ENCODE results near the gene HOXC6.

Gene HOXC6

DNA sequence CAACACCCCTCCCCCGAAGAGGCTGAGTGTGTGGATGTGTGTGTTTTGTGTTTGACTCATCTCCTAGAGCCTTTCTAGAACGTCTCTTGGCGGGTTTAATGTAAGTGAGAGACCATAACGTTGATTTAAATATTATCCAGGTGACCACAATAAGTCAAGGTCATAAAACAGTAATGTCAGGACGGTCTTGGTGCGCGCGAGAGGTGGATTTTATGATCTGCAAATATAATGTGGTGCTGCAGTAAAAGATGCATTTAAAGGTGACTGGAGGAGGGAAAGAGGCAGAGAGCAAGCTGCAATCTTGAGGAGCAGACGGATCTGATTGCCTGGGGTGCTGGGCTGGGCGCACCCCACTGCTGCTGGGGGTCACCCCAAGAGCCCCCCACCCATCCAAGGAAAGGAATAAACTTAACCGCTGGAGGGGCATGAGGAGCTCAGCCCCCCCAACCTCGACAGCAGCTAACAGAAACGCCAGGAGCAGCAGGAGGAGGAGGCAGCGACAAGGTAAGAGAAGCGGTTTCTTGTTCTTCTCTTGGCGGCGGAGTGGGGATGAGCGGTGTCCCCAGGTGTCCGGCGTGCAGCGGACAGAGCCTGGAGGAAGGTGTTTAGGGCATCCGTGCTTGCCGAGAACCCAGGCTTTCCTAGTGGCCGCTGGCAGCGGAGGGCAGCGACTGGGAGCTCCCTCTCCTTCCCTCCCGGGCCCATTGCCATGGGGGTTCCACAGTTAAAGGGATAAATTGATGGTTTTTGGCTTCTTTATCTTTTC lies 37.7 kb upstream of the HOXC6 start:
- no peak for DNase-seq (ENCODE audit: low read depth in 2 of 2)

DNA sequence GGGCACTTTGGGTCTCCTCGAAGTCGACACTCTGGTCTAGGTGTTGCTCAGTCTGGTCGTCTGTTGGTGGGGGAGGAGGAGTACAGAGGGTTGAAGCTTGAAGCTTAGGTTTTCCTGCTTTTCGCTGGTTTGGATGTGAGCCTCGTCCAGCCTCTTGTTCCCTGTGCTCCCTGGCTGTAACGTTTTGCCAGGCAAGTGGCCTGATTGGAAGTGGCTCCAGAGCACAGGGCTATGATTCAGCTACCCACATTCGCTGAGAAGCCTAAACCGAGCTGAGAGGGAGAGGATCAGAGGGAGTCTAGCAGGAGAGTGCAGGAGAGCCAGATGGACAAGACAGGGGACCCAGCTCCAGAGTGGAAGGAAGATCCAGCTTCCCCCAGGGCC lies 37.2 kb upstream of the HOXC6 start:
- DNase-seq (ENCODE audit: low read depth in 2 of 2): no peak

DNA sequence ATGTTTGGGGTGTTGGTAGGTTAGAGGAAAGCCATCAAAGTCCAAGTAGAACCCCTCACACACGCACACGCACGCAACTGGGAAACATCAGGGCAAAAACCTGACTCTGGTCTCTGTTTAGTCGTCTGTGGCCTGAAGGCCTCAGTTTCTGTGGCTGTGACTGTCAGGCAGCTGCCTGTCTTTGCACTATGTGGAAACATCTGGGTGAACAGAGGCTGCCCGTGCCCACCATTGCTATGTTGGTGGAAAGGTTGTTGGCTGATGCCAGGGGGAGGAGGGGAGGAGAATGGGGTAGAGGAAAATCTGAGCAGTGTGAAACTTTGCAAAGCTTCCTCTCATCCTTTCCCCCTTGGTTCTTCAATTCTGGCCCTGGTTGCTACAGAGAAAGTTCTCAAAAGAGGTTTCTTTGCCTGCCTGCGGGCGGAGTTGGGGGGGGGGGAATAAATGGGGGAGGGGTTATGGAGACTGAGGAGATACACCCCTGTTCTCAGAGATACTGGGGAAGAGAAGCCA lies 35.8 kb upstream of the HOXC6 start:
- DNase-seq (ENCODE audit: low read depth in 2 of 2): no peak

DNA sequence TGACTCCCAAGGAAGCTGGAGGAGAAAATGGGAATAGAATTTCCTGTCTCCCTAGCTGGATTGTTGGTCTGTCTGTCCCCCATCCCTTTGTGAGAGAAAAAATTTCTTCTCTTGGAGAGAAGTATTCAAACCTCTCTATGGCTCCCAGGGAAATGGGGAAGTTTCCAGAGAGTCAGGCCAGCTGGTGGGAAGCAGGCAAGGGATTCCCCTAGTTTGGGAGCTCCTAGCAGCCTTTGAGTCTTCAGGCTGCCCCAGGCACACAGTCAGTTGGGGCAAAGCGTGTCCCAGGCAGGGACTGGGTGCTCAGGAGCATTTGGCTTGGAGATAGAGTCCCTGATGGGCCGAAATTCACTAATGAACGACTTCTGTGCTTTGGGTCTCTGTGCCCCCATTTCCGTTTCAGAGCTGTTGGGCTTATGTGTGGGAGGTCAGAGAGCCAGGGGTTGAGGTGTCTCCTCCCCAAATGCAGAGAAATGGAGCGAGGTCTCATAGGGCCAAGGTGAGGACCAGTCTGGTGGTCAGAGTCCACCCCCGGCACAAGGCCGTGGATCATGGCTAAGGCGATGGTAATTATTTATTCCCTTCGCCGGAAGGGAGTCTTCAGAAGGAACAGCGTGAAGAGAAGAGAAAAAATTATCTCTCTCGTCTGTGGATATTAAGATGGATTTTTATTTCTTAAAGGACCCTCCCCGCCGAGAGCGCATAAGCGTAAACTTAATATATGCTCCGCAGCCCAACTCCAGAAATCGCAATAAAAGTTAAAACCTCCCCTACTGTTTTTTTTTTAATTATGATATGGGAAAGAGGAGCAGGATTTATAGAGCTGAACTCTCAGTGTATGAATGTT lies 34.9 kb upstream of the HOXC6 start:
- no peak for DNase-seq (ENCODE audit: low read depth in 2 of 2)

DNA sequence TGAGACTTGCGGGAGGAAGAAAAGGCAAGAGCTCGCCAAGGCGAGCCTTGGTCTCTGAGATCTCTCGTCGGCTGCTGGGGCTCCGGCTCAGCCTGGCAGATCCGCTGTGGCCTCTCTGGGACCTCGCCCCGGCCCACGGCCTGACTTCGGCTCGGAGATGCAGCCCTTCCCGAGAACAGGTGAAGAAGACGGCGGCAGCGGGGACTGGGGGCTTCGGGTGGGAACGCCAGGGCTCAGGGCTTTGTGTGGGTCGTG lies 34.3 kb upstream of the HOXC6 start:
- no peak for DNase-seq (ENCODE audit: low read depth in 2 of 2)

DNA sequence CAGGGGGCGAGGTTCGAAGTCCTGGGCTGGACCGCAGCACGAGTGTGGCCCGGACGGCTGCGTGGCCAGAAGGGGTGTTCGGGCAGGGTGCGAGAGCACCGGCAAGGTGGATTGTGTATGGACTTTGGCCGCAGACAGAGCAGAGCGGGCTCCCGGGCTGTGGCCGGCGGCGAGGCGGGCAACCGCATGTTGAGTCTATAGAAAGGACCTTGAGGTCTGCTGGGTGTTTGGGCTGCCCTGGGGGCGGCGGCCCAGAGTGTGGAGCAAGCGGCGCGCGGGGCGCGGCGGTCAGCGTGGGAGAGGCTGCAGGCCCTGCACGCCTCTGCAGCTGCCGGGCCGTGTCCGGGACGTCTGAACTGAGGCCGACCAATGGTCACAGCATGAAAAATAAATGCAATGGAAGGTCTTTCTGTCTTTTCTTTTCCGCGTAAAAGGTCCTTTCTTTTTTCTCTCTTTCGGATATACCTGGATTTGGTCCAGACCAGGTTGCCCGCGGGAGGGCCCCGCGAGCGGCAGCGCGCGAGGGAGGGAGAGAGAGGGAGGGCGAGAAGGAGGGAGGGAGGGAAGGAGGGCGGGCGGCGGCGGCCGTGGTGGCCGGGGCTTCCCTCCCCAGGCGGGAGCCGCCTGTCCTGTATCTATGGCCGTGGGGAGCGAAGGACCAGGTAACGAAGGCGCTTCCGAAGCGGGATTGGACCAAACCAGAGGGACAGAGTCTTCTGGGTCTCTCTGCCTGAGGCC lies 33.8 kb upstream of the HOXC6 start:
- DNase-seq (ENCODE audit: low read depth in 2 of 2): no peak

DNA sequence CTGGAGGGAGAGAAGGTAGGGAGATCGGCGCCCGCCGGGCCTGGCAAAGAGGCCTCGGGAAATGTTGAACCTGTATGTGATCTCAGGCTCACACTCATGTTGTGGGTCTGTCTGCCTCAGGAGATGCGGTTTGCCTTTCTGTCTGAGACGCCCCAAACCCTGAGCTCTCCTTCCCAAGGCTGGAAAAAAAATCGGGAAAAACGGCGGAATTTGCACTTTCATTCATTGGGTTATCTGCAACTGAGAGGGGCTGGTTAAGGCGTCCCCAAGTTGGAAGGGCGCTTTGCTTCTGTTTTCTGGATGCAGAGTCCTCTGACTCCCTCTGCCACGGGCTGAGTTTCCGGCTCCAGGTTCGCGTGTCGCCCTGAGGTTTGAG lies 33.2 kb upstream of the HOXC6 start:
- DNase-seq (ENCODE audit: low read depth in 2 of 2): no peak

DNA sequence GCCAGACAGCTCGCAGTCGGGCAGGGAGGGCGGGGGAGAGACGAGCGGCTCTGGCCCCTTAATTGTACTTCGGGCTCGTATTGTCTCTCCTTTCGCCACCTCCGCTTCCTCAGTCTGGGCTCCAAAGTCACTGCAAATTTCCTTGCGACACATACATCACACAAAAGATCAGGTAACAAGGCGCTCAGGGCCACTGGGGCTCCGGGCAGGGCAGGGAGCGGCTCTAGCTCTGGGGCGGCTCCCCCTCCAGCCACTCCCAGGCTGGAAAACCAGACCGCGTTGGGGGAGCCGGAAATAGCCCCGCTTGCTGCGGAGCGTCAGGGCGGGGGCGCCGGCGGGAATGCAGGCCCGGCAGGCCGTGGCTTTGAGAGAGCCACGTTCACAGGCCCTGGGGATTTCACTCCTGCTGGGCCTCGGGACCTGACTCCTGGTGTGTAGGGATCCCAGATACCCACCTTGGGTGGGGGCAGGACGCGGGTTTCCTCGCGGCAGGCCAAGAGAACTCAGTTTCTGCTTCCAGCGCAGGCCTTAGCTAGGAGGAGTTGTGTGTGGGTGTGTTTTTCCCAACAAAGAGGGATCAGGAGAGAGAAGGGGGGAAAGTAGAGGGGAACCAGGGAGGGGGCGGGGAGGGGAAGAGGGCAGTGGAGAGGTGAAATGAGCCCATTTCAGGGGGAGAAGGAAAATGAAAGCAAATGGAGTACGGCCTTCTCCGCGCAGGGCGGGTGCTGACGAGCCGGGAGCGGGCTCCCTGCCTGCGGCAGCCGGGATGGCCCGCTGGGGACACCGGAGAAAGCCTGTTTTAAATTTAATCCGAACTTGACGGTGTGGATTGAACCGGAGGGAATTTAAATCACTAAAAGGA lies 32.6 kb upstream of the HOXC6 start:
- no peak for DNase-seq (ENCODE audit: low read depth in 2 of 2)

DNA sequence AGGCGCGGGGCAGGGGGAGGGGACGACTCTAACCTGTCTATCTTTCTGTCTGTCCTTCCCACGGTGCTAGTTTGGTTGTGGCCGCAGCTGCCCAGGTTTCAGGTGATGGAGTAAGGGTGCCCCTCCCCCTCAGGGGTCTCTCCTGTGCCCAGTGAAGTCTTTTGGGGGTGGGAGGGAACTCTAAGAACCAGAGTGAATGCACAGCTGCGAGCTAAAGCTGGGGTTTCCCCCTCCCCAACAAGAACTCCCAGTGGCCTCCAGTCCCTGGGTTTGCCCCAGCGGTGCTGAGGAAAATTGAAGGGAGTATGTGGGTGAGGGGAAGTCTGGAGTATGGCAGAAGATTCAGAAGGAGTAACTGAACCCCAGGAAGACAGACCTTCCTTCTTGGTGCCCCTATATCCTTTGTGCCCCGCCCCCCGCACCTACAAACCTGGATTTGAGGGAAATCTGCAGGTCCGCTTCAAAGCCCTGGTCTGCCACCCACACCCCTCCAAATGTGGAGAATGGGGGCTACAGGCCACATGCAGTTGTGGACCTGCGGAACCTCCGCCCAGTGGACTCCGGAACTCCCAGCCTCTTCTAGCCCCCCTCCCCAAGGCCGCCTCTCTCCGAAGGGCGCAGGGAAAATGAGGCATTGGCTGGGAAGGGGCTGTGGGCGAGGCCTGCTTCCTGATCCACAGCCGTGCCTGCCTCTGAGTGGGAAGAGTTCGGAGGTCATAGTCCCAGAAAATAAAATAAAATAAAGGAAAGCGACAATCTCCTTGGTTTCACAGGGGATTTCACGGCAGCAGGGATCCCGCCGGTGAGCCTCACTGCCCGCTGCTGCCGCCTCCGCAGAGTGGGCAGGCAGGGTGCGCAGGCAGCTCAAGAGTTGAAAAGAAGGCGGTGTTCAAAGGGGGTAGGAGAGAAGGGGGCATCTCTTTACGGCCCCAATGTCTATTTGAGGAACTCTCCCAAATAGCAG lies 31.7 kb upstream of the HOXC6 start:
- no peak for DNase-seq (ENCODE audit: low read depth in 2 of 2)

DNA sequence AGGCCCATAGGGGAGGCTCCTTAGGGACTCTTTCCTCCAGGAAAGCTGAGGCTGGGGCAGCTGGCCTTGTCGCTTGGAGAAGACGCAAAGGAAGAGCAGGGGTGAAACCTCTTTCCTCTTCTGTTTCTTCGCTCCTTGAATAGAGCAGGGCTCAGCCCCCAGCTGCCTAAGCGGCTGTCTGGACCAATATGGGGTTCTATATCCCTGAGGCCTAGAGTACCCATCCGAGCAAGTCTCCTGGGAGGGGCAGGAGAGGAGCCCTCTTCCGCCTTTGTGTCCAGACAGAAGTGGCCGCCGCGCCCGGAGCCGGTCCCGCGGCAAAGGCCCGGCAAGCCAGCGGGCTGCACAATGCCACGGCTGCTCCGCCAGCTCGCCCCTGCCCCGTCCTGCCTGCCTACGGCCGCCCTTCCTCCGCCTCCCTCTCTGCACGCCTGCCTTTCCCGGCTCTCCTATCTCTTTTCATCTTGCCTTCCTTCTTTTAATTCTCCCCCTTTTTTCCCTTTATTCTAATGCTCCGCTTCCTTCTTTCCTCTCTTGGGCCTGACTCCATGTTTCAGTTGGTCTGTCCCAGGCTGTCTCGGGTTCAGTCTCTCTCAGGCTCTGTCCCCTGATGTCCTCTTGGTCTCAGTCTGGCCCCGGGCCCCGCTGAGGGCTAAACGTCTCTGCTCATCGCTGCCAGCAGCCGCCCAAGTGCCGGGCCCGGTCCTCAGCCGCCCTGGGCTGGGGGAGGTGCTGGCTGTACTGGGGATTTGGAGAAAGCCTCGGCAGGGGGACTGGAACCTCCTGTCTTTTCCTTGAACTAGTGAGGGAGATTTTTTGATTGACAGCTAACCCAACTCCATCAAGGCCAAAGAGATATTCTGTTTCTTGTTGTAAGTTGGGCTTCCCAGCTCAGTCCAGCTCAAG lies 30.8 kb upstream of the HOXC6 start:
- DNase-seq (ENCODE audit: low read depth in 2 of 2): no peak

DNA sequence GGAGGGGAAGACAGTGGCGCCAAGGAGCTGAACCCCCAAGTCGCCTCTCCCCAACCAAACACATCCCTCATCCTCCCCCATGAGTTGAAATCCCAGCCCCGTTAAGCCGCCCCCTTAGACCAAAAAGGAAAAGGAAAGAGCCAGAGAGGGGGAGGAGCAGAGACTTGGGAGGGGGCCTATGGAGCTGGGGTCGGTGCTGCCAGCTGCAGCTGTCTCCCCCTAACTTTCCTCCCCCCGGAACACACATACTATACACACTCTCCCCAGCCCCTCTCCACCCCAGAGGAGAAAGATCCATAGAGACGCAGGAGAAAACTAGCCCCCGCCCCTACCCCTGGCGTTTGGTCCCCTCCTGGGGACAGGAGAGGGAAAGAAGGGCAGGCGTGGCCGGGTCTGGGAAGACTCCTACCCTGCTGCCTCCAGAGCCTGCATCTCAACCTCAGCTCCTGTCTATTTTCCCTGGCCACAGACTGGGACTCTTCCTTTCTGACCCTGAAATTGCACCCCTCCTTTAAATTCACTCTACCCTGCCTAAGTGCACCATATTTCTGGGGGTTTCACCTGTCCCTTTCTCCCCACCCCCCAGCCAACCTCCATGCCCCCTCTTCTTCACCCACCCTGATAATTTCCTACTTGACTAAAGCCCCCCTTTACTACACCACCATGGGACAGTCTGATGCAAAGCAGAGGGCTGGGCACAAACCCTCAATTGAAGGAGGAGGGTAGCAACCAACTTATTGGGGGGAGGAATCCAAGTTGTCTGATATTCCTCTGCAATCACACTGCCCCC lies 29.9 kb upstream of the HOXC6 start:
- DNase-seq (ENCODE audit: low read depth in 2 of 2): no peak

DNA sequence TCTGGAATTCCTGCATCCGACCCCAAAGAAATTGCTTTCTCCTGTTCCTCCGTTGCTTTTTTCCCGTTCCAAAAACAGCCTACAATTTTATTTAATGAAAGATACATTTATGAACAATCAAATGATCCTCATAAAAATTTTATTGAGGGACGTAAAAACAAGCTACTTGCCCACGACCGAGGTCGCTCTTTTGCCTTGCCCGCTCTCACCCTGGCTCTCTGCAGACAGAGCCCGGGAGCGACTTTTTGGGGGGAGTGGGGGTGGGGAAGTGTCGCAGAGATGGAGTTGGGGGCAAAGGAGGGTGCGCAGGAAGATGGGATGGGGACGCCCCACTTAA lies 29.4 kb upstream of the HOXC6 start:
- no peak for DNase-seq (ENCODE audit: low read depth in 2 of 2)

DNA sequence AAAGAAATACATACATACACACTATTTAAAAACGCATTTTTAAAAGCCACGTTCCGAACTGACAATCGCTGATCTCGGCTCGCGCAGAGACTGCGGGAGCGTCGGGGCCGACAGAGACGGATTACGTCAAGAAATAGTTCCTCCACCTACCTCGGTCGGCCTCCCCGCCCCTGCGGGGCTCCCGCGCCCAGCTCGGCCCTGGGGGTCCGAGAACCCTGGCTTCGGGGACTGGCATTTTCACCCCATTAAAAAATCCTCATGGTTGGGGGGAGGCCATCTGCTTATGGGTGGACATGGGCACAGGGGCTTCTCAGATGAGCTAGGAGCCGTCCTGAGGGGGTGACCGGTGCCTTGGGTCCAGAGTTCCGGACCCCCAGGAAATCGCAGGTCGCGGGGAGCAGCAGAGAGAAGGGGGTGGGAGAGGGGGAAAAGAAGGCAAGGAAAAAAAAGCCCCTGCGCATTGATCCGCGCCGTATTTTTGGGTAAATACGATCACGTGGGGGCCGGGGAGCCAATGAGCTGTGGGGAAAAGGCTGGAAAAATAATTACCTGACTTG lies 28.6 kb upstream of the HOXC6 start:
- DNase-seq (ENCODE audit: low read depth in 2 of 2): no peak

DNA sequence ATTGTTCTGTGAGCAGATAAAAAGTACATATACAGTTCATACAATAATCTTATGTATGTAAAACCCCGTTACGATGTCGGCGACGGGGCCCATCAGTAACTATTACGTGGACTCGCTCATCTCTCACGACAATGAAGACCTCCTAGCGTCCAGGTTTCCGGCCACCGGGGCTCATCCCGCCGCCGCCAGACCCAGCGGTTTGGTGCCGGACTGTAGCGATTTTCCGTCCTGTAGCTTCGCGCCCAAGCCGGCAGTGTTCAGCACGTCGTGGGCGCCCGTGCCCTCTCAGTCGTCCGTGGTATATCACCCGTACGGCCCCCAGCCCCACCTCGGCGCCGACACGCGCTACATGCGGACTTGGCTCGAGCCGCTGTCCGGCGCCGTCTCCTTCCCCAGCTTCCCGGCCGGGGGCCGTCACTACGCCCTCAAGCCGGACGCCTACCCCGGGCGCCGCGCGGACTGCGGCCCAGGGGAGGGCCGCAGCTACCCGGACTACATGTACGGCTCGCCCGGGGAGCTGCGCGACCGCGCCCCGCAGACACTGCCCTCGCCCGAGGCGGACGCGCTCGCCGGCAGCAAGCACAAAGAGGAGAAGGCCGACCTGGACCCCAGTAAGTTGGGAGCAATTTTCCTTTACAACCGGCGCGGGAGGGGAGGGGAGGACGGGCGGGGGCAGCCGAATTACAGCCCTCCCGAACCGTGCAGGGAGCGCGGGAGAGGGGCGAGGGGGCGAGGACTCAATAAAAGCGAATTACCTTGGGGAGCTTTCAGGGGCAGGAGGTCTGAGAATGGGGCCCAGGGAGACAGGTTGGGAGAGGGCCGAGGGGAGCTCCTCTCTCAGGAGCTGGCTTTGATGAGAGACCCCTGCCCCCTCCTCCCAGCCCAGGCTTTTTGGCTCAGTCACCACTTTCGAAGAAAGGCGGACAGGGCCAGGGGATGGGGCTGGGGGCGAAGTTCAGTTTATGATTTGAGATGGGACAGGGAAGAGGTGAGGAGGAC lies 27.8 kb upstream of the HOXC6 start, which contains the start of gene HOXC9:
TSS of gene HOXC9 (plus strand) at position 46 of the 999 bp plus-strand sequence. CDS start at position 74, 28 bp downstream.
- no peak for DNase-seq (ENCODE audit: low read depth in 2 of 2)

DNA sequence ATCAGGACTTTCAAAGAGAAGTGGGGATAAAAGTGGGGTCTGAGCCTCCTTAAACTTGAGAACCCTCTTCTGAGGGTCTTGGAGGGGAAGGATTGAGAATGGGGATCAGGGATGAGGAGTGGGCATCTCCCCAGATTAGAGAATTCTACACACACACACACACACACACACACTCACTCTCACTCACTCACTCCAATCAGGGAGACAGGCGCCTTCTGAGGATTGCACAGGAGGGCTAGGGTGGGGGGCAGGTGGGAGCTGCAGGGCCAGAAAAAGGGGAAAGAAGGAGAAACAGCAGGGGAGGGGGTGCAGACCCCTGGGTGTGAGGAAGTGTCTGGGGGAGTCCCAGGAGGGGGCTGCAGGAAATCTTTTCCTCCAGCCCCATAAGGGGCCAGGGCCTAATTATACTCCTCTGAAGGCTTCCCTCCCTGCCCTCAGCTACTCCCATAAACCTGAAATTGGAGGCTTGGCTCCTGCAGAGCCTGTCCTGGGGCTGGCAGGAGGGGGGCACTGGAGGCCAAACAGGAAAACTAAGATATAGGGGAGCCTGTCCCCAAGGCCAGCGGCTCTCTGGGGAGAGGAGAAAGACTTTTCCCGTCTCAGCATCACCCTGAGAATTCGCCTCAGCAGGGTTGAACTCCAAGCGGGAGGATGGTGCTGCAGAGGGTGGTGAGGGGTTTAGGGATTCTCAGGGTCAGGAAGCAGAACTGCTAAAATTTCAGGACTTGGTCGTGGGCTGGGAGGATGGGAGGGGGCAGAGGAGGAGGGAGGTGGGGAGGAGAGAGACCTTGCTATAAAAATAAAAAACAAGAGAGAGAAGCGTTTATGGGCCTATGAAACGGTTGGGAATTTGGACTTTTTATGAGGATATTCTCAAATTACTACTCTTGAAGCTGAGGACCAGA lies 26.7 kb upstream of the HOXC6 start:
- no peak for DNase-seq (ENCODE audit: low read depth in 2 of 2)
